ENCODE measurements around the gene TARS2. TPM values are rescaled to one million over a fixed set of nuclear protein-coding genes. Genes with fewer than 3 reads are reported as not detected.

TARS2 gene
- total RNA-seq, 1 experiment from 2014 or later, result 43.1 TPM

DNA sequence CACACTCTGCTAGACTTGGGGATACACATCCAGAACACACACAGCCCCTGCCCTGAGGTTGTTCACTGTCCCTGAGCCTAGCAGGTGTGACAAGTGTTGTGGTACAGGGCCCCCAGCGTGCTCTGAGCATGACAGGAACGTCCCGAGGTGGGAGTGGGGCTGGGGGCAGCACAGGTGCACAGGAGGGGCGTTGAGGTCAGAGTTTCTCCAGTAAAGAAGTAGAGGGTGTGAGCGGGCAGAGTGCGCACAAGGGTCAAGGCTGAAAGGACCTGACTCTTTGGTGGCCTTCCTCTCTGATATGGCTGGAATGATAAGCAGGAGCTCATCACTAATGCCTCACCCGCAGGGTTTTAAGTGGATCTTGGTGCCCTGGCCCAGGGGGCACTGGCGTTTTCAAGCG, 27.0 kb downstream of the TARS2 start:
- peak overlapping the region; percentile 69 for H3K4me3 Mint-ChIP-seq (ENCODE audit: unreplicated experiment)

DNA sequence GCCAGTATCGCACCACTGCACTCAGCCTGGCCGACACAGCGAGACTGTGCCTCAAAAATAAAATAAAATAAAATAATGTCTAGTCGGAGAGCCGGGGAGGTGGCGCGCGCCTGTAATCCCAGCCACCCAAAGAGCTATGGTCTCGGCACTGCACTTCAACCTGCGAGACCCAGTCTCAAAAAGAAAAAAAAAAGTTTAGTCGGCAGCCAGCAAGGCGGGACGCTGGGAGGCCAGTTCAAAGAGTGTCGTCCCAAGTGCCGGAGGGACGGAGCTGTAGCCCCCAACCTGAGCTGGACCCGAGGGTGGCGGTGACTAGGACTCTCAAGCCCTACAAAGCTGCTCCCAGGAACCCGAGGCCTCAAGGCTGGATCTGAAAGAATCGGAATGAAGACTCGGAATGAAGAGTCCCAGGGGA, 27.7 kb downstream of the TARS2 start:
- POLR2A ChIA-PET, result interaction anchor here (0.6 to 4.9 kb wide), 18 partner anchors 8 to 298 kb away, joined by 3 to 32 read pairs (median 6); partner anchors contain the start of genes ADAMTSL4, ECM1, ENSA and GOLPH3L
- peaks cover 10% of the 10 kb centered on the region for H3K4me1 Mint-ChIP-seq (ENCODE audit: insufficient read depth, unreplicated experiment)
- no peak overlapping the region for H3K27ac Mint-ChIP-seq (ENCODE audit: low read depth, unreplicated experiment)
- CTCF ChIA-PET, result interaction anchor here (0.6 to 6.3 kb wide), 13 partner anchors 17 to 529 kb away, joined by 3 to 44 read pairs (median 4); partner anchors contain the start of gene TARS2
- TF ChIP-seq CTCF (IDR thresholded peaks at IDR 0.05; ENCODE audit: unreplicated experiment), result no peak
- peak overlapping the region; percentile 69 for H3K4me3 Mint-ChIP-seq (ENCODE audit: unreplicated experiment)
- no peaks in the 10 kb centered on the region for H3K36me3 Mint-ChIP-seq (ENCODE audit: insufficient read depth, unreplicated experiment)
- no peak for DNase-seq (ENCODE audit: unreplicated experiment)
- intact Hi-C loops (cut with micrococcal nuclease), result loop anchor here (5.0 kb wide), 1 partner anchor 33 kb away; no protein-coding TSS in a partner anchor
- H3K27me3 Mint-ChIP-seq (ENCODE audit: insufficient read depth, unreplicated experiment), result no peaks in the 10 kb centered on the region
- no TSS peak for BruUV-seq (replicated peaks)
- H3K9me3 Mint-ChIP-seq (ENCODE audit: unreplicated experiment), result no peaks in the 10 kb centered on the region

More for the DNA sequence above, 27.0 kb downstream of the TARS2 start:
- intact Hi-C loops (cut with micrococcal nuclease), result no loop called here
- peaks cover 10% of the 10 kb centered on the region for H3K4me1 Mint-ChIP-seq (ENCODE audit: insufficient read depth, unreplicated experiment)
- H3K9me3 Mint-ChIP-seq (ENCODE audit: unreplicated experiment), result no peaks in the 10 kb centered on the region
- no peak for DNase-seq (ENCODE audit: unreplicated experiment)
- no peak for TF ChIP-seq CTCF (IDR thresholded peaks at IDR 0.05; ENCODE audit: unreplicated experiment)
- H3K36me3 Mint-ChIP-seq (ENCODE audit: insufficient read depth, unreplicated experiment), result no peaks in the 10 kb centered on the region
- no peak overlapping the region for H3K27ac Mint-ChIP-seq (ENCODE audit: low read depth, unreplicated experiment)
- BruUV-seq (replicated peaks), result no TSS peak
- ChIA-PET POLR2A (interaction anchor here (0.5 to 4.9 kb wide), 6 partner anchors 12 to 150 kb away, joined by 3 to 32 read pairs (median 10); partner anchors contain the start of genes RPRD2 and TARS2), CTCF (interaction anchor here (0.7 to 6.3 kb wide), 4 partner anchors 18 to 428 kb away, joined by 3 to 44 read pairs (median 5); no protein-coding TSS in a partner anchor)
- no peaks in the 10 kb centered on the region for H3K27me3 Mint-ChIP-seq (ENCODE audit: insufficient read depth, unreplicated experiment)

- Mint-ChIP-seq H3K27me3 (ENCODE audit: insufficient read depth, unreplicated experiment) (no peaks in the 10 kb centered on the region), H3K9me3 (ENCODE audit: unreplicated experiment) (no peaks in the 10 kb centered on the region)
- intact Hi-C loops (cut with micrococcal nuclease), result loop anchor here (1.0 to 5.0 kb wide), 2 partner anchors 33 to 45 kb away; no protein-coding TSS in a partner anchor
Measured at GRCh38 chr1:150515328-150516049, 28.3 kb downstream of the TARS2 start, which contains the start of gene FALEC. Gene FALEC, plus strand, starts transcription at chr1:150515752.

More at GRCh38 chr1:150515328-150516049, 28.3 kb downstream of the TARS2 start, which contains the start of gene FALEC:
- no TSS peak for BruUV-seq (replicated peaks)
- Mint-ChIP-seq H3K36me3 (ENCODE audit: insufficient read depth, unreplicated experiment) (no peaks in the 10 kb centered on the region), H3K27ac (ENCODE audit: low read depth, unreplicated experiment) (peak within 1 kb of the TSS; percentile 36), H3K4me1 (ENCODE audit: insufficient read depth, unreplicated experiment) (peaks cover 10% of the 10 kb centered on the region), H3K4me3 (ENCODE audit: unreplicated experiment) (peak within 1 kb of the TSS; percentile 69)
- POLR2A ChIA-PET, result interaction anchor here (0.6 to 4.9 kb wide), 22 partner anchors 9 to 298 kb away, joined by 3 to 32 read pairs (median 6); partner anchors contain the start of genes ADAMTSL4, ECM1, ENSA and GOLPH3L
- CTCF ChIA-PET, result interaction anchor here (0.6 to 6.3 kb wide), 16 partner anchors 17 to 889 kb away, joined by 3 to 44 read pairs (median 4); partner anchors contain the start of gene TARS2
- peak; percentile 98 for DNase-seq (ENCODE audit: unreplicated experiment)
- TF ChIP-seq CTCF (IDR thresholded peaks at IDR 0.05; ENCODE audit: unreplicated experiment), result no peak
